GM19372 (cell line): Measurements from ENCODE around the gene CAMK2G.
"Not testable (repeated sequence)": the region's sequence is repeated elsewhere in the genome, so short reads cannot be mapped to it uniquely, and the experiment has no call there.

ENCODE experiments used
- ATAC-seq: cut with Tn5 transposase; IDR thresholded peaks from one replicate; pipeline ENCODE4 v1.9.1; 2021; ENCODE audit warnings: mild to moderate bottlenecking, low read depth, moderate library complexity; ENCODE audit not compliant: unreplicated experiment

Gene CAMK2G

DNA sequence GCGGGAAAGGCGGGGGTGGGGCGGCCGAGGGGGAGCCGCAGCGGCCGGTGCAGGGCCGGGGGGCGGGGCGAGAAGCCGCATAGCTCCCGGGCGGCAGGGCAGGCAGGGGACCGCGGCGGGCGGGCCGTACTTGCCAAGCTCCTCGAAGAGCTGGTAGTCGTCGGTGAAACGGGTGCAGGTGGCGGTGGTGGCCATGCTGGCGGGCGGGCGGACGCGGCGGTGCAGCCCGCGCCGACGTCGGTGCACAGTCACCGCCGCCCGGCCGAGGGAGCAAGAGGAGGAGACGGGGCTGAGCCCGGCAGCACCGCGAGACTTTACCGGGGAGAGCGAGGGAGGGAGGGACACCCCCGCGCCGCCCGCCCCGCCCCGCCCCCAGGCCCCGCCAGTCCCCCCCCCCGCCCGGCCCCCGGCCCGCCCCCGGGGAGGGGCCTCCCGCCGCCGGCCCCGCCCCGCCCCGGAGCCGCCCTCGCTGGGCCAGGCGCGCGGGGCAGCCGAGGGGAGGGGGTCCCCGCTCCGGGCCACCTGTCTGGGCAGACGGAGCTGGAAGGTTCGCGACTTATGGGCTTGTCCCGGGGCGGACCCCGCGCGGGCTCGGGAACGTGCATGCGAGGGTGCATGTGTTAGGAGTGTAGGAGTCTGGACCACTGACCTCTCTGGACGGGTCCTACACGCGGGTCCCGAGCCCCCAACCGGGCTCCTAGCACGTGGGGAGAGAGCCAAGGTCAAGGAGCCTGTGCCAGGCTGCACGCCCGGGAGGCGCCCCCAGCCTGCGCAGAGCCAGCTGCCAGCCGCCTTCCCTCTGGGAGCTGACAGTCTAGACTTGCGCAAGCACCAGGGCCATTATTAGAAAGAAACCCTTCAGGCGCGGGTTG, at the start of gene CAMK2G:
Gene CAMK2G, minus strand, starts transcription at position 289 of the 872 bp plus-strand sequence. Its CDS starts 94 bp downstream, at position 195.
- ATAC-seq: peak; percentile 89

GRCh38 chr10:73922864-73923133, 48.4 kb upstream of the CAMK2G start:
- no peak for ATAC-seq

DNA sequence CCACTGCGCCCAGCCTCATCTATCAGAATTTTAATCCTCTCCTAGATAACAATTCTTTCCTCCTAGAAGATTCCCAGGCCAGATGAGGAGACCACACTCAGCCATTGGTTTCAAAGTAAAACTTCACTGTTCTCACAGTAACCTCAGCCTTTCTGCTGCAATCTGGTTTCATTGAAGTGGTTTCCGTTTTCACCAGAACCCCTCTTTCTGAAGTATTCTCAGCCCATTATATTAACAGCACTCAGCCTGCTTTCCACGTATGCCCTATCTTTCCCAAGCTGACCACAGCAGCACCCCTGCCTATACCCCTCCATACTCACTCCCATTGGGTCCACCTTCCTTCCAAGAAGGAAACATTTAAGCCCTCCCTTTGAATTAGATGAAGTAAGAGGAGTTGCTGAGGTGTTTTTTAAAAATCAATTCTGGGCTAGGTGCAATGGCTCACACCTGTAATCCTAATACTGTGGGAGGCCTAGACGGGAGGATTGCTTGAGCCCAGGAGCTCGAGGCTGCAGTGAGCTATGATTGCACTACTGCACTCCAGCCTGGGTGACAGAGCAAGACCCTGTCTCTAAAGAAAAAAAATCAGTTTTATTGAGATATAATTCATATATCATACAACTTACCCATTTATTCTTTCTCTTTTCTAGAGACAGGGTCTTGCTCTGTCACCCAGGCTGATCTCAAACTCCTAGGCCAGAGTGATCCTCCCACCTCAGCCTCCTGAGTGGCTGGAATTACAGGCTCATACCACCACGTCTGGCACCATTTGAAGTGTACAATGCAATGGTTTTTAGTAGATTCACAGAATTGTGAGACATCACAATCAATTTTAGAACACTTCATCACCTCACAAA, 47.9 kb upstream of the CAMK2G start:
- ATAC-seq: no peak

DNA sequence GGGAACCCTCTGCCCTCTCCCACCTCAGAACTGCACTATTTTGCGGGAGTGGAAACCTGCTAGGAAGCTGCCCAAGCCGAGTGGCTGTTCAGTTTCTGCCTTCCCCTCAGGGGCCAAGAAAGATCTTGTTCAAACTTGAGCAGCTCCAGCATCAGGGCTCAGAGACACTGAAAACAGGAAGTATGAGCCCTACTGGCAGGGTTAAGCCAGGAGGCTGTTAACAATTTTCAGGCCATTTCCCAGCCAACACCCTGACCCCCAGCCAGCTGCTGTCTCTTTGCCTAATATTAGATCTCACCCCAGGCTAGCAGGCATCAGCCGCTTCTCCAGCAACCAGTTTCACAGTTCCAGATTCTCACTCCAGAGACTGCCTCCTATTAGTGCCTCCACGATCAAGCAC, 45.7 kb upstream of the CAMK2G start:
- ATAC-seq: no peak

- ATAC-seq: not testable (repeated sequence)
Observed at GRCh38 chr10:73919481-73919880, 45.1 kb upstream of the CAMK2G start.

DNA sequence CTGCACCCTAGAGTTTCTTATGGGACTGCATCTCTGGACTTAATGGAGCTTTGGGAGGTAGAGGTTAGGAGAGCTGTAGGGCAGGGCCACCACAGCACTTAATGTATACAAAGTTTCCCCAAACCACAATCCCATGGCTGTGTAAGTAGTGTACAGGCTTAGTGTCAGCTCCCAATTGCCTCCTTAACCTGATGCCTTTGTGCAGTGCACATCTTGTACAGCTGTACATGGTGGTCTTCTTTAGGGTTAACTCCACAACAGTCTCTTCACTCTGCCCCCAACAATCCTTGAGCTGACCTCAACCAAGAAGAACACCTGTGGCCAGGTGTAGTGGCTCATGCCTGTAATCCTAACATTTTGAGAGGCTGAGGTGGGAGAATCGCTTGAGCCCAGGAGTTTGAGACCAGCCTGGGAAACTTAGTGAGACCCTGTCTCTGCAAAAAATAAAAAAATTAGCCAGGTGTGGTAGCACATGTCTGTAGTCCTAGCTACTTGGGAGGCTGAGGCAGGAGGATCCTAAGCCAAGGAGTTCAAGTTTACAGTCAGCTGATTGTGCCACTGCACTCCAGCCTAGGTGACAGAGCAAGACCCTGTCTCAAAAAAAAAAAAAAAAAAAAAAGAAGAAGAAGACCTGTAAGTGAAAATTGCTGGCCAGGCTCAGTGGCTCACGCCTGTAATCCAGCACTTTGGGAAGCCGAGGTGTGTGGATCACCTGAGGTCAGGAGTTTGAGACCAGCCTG, 43.4 kb upstream of the CAMK2G start:
- ATAC-seq: no peak

DNA sequence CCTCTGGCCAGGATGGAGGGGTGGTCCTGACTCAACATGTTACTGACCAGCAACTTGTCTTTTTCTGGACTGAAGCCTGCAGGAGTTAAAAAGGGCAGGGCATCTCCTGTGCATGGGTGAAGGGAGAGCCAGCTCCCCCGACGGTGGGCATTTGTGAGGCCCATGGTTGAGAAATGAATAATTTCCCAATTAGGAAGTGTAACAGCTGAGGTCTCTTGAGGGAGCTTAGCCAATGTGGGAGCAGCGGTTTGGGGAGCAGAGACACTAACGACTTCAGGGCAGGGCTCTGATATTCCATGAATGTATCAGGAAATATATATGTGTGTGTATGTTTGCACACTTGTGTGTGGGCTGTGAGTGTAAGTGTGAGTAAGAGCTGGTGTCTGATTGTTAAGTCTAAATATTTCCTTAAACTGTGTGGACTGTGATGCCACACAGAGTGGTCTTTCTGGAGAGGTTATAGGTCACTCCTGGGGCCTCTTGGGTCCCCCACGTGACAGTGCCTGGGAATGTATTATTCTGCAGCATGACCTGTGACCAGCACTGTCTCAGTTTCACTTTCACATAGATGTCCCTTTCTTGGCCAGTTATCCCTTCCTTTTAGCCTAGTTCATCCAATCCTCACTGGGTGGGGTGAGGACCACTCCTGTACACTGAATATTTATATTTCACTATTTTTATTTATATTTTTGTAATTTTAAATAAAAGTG, 42.6 kb upstream of the CAMK2G start:
- no peak for ATAC-seq

DNA sequence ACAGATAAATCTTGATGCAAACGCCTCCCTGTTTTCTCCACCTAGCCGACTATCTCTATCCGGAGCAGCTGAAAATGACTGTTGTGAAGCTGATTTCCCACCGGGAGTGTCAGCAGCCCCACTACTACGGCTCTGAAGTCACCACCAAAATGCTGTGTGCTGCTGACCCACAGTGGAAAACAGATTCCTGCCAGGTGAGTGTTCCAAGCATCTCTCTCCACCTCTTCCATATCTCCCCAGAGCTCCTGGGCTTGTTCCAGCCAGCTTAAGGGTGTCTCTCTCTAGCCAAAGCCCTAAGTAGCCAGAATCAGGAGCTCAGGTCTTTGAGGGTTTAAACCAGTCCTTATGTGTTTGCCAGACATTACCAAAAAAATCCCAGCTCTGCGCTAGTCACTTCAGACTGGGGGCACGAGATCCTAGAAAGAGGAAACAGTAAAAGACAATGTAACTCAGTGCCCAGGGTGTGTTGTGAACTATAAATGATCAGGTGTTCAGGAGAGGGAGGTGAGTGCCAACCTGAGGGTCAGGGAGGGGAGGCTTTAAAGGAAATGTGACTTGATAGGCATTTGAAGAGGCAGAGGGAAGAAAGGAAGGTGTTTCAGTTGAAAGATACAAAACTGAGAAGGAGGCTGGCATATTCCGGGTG, 41.0 kb upstream of the CAMK2G start:
- ATAC-seq: no peak

DNA sequence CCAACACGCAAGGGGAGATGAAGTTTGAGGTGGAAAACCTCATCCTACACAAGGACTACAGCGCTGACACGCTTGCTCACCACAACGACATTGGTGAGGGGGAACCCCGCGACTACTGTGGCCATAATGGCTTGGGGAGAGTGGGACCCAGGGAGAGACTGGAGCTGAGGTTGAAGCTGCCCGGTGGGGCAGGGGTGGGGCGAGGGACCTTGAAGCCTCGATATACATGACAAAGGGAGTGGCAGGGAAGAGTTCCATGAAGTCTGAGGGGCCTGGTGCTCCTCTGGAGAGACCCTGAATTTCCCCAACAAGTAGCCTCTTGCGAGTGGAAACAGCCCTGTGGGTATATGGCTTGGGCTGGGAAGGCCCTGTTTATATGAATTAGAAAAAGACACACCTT, 39.7 kb upstream of the CAMK2G start:
- no peak for ATAC-seq

DNA sequence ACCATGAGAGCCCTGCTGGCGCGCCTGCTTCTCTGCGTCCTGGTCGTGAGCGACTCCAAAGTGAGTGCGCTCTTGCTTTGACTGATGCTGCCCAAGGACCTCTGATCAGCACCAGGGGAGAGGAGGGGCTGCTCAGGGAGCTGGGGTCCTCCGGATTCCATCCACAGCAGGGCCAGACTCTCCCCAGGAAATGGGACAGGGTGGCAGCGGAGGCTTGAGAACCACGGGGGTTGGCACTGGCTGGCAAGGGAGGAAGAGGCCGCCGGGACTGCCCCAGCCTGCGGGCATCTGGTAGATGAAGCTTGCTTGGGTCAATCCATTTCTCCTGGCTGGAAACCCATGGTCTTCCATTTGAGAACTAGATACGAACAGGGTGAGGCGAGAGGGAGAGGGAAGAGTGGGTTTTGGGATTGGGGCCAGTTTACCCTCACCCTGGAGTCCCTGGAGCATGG, 37.2 kb upstream of the CAMK2G start:
- no peak for ATAC-seq

GRCh38 chr10:73910764-73911552, 36.6 kb upstream of the CAMK2G start, which contains the start of gene PLAU:
TSS of gene PLAU (plus strand) at chr10:73911132. CDS start at chr10:73911556, 424 bp downstream.
- ATAC-seq: peak; percentile 43

- ATAC-seq: no peak
Observed at GRCh38 chr10:73910401-73910763, 36.0 kb upstream of the CAMK2G start.

DNA sequence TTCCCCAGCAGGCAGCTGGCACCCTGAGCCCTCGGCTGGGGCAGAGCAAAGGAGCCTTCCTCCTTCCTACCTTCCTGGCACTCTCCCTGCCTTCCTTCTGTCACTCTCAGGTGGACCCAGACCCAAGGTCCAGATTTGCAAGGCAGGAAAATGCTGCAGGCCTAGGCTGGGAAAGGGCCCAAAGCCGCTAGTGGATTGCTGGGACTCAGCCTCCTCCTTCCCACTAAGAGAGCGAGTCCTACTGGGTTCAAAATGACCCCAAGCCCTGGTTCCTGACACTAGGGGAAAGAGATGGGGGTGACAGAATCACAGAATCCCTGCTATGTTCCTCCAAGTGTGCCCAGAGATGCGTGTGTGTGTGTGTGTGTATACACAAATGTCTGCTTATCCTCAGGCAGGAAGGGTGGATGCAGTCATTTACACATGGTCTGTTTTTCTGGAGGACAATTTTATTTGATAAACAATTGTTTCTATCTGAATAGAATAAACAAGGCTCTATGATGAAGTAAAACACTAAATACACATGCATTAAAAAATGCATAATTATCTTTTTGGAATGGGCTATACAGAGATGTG, 35.3 kb upstream of the CAMK2G start:
- no peak for ATAC-seq

- ATAC-seq: peak; percentile 43
Observed at GRCh38 chr10:73908853-73909539, 34.6 kb upstream of the CAMK2G start.

DNA sequence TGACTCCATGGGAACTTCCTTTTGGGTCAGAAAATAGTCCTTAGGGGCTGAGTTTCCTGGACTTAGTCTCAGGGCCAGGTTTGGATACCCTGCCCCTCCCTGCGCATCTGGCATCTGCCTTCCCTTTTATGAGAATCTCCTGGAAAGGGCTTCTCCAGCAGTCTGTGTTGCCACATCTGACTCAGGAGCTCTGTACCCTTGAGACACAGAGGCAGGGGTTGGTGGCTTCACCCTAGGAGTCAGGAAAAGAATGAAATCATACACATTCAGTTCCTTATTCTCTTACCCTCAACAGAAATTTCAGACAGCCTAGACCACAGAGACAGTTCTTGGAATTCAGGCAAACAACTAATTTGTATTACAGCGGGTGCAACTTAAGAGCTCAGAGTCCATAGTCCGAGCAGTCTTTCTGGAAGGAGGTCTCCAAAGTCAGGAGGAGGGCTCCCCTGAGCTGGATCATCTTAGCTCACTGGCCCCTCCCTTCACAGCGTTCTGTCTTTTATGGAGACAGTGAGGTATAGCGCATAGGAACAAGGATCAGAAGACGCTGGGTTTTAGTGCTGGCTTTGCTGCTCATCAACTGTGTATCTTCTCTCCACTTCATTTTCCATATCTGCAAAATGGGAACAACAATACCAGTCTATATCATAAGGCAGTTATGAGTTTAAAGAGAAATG, 33.6 kb upstream of the CAMK2G start:
- no peak for ATAC-seq

GRCh38 chr10:73906524-73907447, 32.4 kb upstream of the CAMK2G start:
- no peak for ATAC-seq
